GM20000 (cell line): ENCODE data around the gene NOTO.

Experiments
- DNase-seq: peaks from one replicate; pipeline ENCODE4 v3.0.0; 2012; ENCODE audit warnings: low spot score
- CTCF ChIP-seq: IDR thresholded peaks from 2 replicates; pipeline ENCODE4 v1.5.1; 2012; ENCODE audit warnings: mild to moderate bottlenecking, control low read depth; ENCODE audit errors: extremely low read depth, missing control alignments

NOTO gene

DNA sequence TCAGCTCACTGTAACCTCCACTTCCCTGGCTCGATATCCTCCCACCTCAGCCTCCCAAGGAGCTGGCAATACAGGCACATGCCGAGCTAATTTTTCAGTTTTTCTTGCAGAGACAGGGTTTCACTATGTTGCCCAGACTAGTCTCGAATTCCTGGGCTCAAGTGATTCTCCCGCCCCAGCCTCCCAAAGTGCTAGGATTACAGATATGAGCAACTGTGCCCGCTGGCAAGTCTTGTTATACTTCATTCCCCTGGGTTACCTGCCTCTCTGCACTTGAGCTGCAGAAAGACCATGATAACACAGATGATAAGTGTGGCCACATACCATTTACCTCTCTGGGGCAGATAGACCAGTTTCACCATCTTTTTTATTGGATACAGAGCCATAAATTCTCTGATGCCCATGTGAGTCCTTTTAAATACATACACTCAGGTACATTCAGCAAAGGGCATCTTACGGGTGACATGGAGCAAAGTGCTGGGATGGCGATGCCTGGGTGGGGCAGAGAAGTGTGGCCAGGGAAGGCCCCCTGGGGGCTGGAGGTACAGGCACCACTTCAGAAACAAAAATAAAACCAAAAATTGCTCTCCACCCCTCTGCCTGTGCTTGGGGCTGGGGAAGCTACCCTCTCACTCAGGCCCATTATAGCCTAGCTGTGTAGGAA is 52.1 kb downstream of the NOTO start:
- DNase-seq, result no peak
- no peak for TF ChIP-seq CTCF

GRCh38 chr2:73255007-73255644 is 52.8 kb downstream of the NOTO start:
- no peak for TF ChIP-seq CTCF

GRCh38 chr2:73255907-73256617 is 53.7 kb downstream of the NOTO start:
- DNase-seq, result no peak
- no peak for TF ChIP-seq CTCF

More at GRCh38 chr2:73255007-73255644, 52.8 kb downstream of the NOTO start:
- no peak for DNase-seq

DNA sequence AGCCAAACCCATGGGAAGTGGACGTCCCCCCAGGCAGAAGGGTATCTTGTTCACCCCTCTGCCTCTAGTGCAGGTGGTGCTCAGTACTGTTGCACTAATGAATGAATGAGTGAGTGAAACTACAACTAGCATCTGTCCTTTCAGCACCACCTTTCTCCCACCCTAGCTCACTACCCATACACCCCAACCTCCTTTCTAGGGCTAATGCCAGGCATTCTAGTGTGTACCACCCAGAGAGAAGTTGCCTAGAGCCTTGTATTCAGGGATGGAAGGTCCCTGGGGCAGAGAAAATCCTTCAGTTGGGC is 54.2 kb downstream of the NOTO start:
- TF ChIP-seq CTCF, result no peak
- DNase-seq, result no peak

DNA sequence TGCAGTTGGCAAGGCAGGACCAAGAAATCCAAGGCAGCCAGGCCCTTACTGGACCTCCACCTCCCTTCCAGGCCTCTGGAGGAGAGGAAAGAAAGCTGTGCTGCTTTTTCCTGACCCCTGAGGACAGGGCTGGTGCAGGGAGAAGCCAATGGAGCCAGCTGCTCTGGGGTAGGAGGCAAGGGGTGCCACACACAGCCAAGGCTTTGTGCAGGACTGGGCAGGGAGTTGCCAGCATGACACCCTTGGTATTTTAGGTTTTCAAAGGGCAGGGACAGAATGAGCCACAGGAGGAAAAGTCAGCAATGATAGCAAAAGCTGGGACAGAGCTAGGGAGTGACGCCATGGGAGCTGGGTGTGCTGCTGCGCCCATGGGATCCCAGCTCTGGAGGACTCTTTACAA is 54.6 kb downstream of the NOTO start:
- no peak for TF ChIP-seq CTCF
- no peak for DNase-seq

DNA sequence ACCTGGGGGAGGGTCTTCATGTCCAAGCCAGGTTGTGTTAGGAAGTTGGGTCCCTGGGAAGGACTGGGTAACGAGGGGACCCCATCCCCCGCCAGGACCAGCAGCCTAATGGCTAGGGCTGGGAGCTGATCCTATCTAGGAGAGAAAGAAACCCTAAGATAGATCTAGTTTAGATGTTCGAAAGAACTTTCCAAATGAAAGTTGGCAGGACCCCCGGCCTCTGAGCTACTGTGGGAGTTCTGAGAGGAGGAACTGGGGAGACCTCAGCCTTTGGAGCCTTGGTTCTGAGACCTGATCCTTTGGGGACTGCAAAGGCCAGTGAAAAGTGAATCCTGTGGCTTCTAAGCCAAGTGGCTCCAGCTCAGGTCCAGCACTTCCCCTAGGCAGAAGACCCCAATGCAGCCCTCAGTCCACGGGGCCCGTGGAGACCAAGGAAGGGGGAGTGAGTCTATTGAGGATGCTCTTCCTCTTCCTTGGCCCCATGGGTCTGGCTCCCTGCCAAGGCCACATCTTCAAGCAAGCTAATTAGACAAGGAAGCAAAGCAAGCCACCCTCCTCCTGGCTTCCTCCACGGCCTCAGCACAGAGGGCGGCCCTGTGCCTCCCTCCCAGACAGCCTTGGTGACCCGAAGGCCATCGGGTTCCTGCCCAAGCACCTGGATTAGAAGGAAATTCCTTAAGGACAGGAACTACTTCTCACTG is 55.2 kb downstream of the NOTO start:
- no peak for TF ChIP-seq CTCF
- no peak for DNase-seq
